T-cell (primary cell): ENCODE data around the gene DYDC2. TPM values are rescaled to one million over a fixed set of nuclear protein-coding genes. Genes with fewer than 3 reads are reported as not detected.

Experiments
- ATAC-seq, 4 experiments: fragments of 200-7000 bp in 3 of 4; fragments of 150-1000 bp in 1 of 4; cut with Tn5 transposase; replicated peaks in 1 of 4; 1 replicate in 3 of 4; 2 replicates in 1 of 4; pipeline ENCODE4 v1.10.0; 2021; ENCODE audit warnings: moderate library complexity in 3 of 4, mild to moderate bottlenecking in 2 of 4, moderate number of reproducible peaks in 1 of 4
- CTCF ChIA-PET, 2 donors: fragments of 300-600 bp; sonication (Branson Sonifier 250); formaldehyde crosslinking; loops; one replicate each; lab custom pipeline; 2022; ENCODE audit warnings: antibody characterized with exemption in 2 of 2; lab: Charles Lee
- POLR2A ChIA-PET, 2 donors: fragments of 300-600 bp; sonication (Branson Sonifier 250); formaldehyde crosslinking; loops; one replicate each; lab custom pipeline; 2022; ENCODE audit warnings: antibody characterized with exemption in 2 of 2; lab: Charles Lee
- DNase-seq, 35 experiments: peaks; one replicate each; pipeline versions ENCODE4 v3.0.0 to v3.0.0-alpha.2; 2013 to 2023
- H3K27ac ChIP-seq: one replicate; pipeline ENCODE4 v1.5.1; 2013; ENCODE audit warnings: low read length
- H3K27me3 ChIP-seq, 2 experiments: replicated peaks in 1 of 2; 1 replicate in 1 of 2; 2 replicates in 1 of 2; pipeline versions ENCODE4 v1.6.1 to v1.7.0; 2013; ENCODE audit warnings: low read length in 1 of 2, mixed read lengths in 1 of 2; ENCODE audit not compliant: control insufficient read depth in 2 of 2, insufficient read depth in 2 of 2; ENCODE audit errors: extremely low read depth in 1 of 2
- H3K36me3 ChIP-seq, 2 donors: 1 replicate in 1 of 2; 2 replicates in 1 of 2; pipeline versions ENCODE4 v1.6.1 to v1.7.0; 2013; ENCODE audit warnings: low read length in 1 of 2; ENCODE audit not compliant: control insufficient read depth in 2 of 2, insufficient read depth in 1 of 2; ENCODE audit errors: extremely low read depth in 1 of 2
- H3K4me1 ChIP-seq, 2 experiments: 1 replicate in 1 of 2; 2 replicates in 1 of 2; pipeline versions ENCODE4 v1.6.1 to v1.7.0; 2013; ENCODE audit warnings: low read length in 2 of 2, mixed read lengths in 1 of 2; ENCODE audit not compliant: insufficient read depth in 2 of 2, control insufficient read depth in 1 of 2; ENCODE audit errors: extremely low read depth in 1 of 2
- H3K4me3 ChIP-seq, 2 donors: 1 replicate in 1 of 2; 2 replicates in 1 of 2; pipeline versions ENCODE4 v1.5.1 to v1.7.0; 2013; ENCODE audit warnings: mild to moderate bottlenecking in 2 of 2, low read length in 1 of 2, moderate library complexity in 1 of 2; ENCODE audit not compliant: control insufficient read depth in 1 of 2; ENCODE audit errors: extremely low read depth in 1 of 2
- H3K9me3 ChIP-seq: 2 replicates; pipeline ENCODE4 v1.7.0; 2013
- H3K27ac Mint-ChIP-seq, 2 donors: one replicate each; pipeline ENCODE4 v1.8.0; 2020 to 2021; ENCODE audit warnings: mild to moderate bottlenecking in 2 of 2, mixed read lengths in 2 of 2
- H3K27me3 Mint-ChIP-seq, 2 donors: one replicate each; pipeline ENCODE4 v1.8.0; 2021 to 2022; ENCODE audit warnings: mixed read lengths in 2 of 2
- H3K36me3 Mint-ChIP-seq: one replicate; pipeline ENCODE4 v1.8.0; 2021; ENCODE audit warnings: mixed read lengths
- H3K4me1 Mint-ChIP-seq, 3 donors: one replicate each; pipeline ENCODE4 v1.8.0; 2020 to 2022; ENCODE audit warnings: mixed read lengths in 3 of 3, mild to moderate bottlenecking in 1 of 3
- H3K4me3 Mint-ChIP-seq, 3 donors: one replicate each; pipeline ENCODE4 v1.8.0; 2020 to 2022; ENCODE audit warnings: mild to moderate bottlenecking in 3 of 3, mixed read lengths in 3 of 3, moderate library complexity in 3 of 3
- H3K9me3 Mint-ChIP-seq, 3 donors: one replicate each; pipeline ENCODE4 v1.8.0; 2020 to 2022; ENCODE audit warnings: mixed read lengths in 3 of 3
- WGBS: methylation state at CpG from one replicate; pipeline ENCODE4 v1.1.5; 2013; ENCODE audit warnings: missing lambda C conversion rate; ENCODE audit not compliant: insufficient coverage; 5-methylcytosine and 5-hydroxymethylcytosine counted together
- total RNA-seq, 35 experiments: library from RNA in 6 of 35; stranded (reverse) in 6 of 35; fragments of 120-200 nt in 1 of 35; gene quantifications; one replicate each; pipeline versions ENCODE4 v1.2.1 to v1.2.4 and lab custom pipeline; 2013 to 2026

Gene DYDC2
- total RNA-seq, 5 donors from 2014 or later (not counting 1 experiment from before 2014, with no cell fraction given) = not detected

- ATAC-seq (no peak), DNase-seq (no peak)
- H3K4me1 Mint-ChIP-seq = no peaks in the 10 kb centered on the region
- Histone ChIP-seq H3K27ac (no peak overlapping the region), H3K9me3 (no peaks in the 10 kb centered on the region), H3K4me1 (no peaks in the 10 kb centered on the region), H3K36me3 (no peaks in the 10 kb centered on the region), H3K4me3 (no peak overlapping the region), H3K27me3 (peaks cover 0 to 13% of the 10 kb centered on the region in 2 experiments)
- no peak overlapping the region for H3K27ac Mint-ChIP-seq
- WGBS = 100% methylated on average over 1 of the region's 2 CpGs
- H3K4me3 Mint-ChIP-seq = no peak overlapping the region
- peaks cover 0 to 6% of the 10 kb centered on the region in 2 donors for H3K27me3 Mint-ChIP-seq
- CTCF ChIA-PET = interaction anchor here in 1 of 2 donors (0.7 kb wide), 3 partner anchors 14 to 540 kb away, joined by 3 to 4 read pairs (median 4); partner anchors contain the start of gene PRXL2A
- H3K36me3 Mint-ChIP-seq = no peaks in the 10 kb centered on the region
- POLR2A ChIA-PET = no interaction called here
- no peaks in the 10 kb centered on the region for H3K9me3 Mint-ChIP-seq
These were observed 37.9 kb downstream of the DYDC2 start for GRCh38 chr10:80394358-80394916.

GRCh38 chr10:80397014-80397413 lies 40.4 kb downstream of the DYDC2 start:
- POLR2A ChIA-PET = interaction anchor here in 1 of 2 donors (0.6 kb wide), 1 partner anchor 152 kb away, joined by 4 read pairs; no protein-coding TSS in a partner anchor
- H3K4me3 Mint-ChIP-seq = no peak overlapping the region

GRCh38 chr10:80400136-80400804 lies 43.7 kb downstream of the DYDC2 start:
- Mint-ChIP-seq H3K36me3 (no peaks in the 10 kb centered on the region), H3K9me3 (no peaks in the 10 kb centered on the region), H3K27me3 (peaks cover 0 to 2% of the 10 kb centered on the region in 2 donors), H3K4me1 (no peaks in the 10 kb centered on the region), H3K4me3 (no peak overlapping the region), H3K27ac (no peak overlapping the region)
- no peaks in the 10 kb centered on the region for H3K9me3 ChIP-seq
- DNase-seq = no peak
- ChIA-PET POLR2A (no interaction called here), CTCF (no interaction called here)
- ATAC-seq = no peak
- H3K36me3 ChIP-seq = no peaks in the 10 kb centered on the region
- H3K4me3 ChIP-seq = no peak overlapping the region
- H3K27ac ChIP-seq = no peak overlapping the region
- 65% methylated on average over 7 of the region's 8 CpGs for WGBS
- H3K27me3 ChIP-seq = peaks cover 0 to 4% of the 10 kb centered on the region in 2 experiments
- H3K4me1 ChIP-seq = no peaks in the 10 kb centered on the region

More at GRCh38 chr10:80397014-80397413, 40.4 kb downstream of the DYDC2 start:
- Mint-ChIP-seq H3K4me1 (no peaks in the 10 kb centered on the region), H3K27me3 (peaks cover 0 to 6% of the 10 kb centered on the region in 2 donors), H3K27ac (no peak overlapping the region), H3K36me3 (no peaks in the 10 kb centered on the region), H3K9me3 (no peaks in the 10 kb centered on the region)
- CTCF ChIA-PET = interaction anchor here (0.5 to 1.1 kb wide), 2 partner anchors 108 to 195 kb away, joined by 3 read pairs; no protein-coding TSS in a partner anchor
- Histone ChIP-seq H3K36me3 (no peaks in the 10 kb centered on the region), H3K27me3 (peaks cover 0 to 9% of the 10 kb centered on the region in 2 experiments), H3K4me1 (no peaks in the 10 kb centered on the region), H3K4me3 (no peak overlapping the region), H3K9me3 (no peaks in the 10 kb centered on the region), H3K27ac (no peak overlapping the region)
- 78% methylated on average over 1 of the region's 2 CpGs for WGBS
- DNase-seq = no peak
- ATAC-seq = no peak

- no peaks in the 10 kb centered on the region for H3K9me3 Mint-ChIP-seq
- Histone ChIP-seq H3K36me3 (no peaks in the 10 kb centered on the region), H3K9me3 (no peaks in the 10 kb centered on the region), H3K4me1 (peaks cover 0 to 19% of the 10 kb centered on the region in 2 experiments), H3K4me3 (no peak overlapping the region), H3K27me3 (peaks cover 0 to 23% of the 10 kb centered on the region in 2 experiments), H3K27ac (no peak overlapping the region)
- no peak for ATAC-seq
- H3K4me3 Mint-ChIP-seq = no peak overlapping the region
- ChIA-PET POLR2A (no interaction called here), CTCF (interaction anchor here in 1 of 2 donors (1.3 kb wide), 1 partner anchor 39 kb away, joined by 3 read pairs; no protein-coding TSS in a partner anchor)
- WGBS = 43% methylated on average over 1 of the region's 1 CpG
- H3K27ac Mint-ChIP-seq = no peak overlapping the region
- DNase-seq = no peak
- no peaks in the 10 kb centered on the region for H3K36me3 Mint-ChIP-seq
- peaks cover 0 to 7% of the 10 kb centered on the region in 2 donors for H3K27me3 Mint-ChIP-seq
- H3K4me1 Mint-ChIP-seq = peaks cover 15 to 16% (median 15%) of the 10 kb centered on the region in 3 donors
These were observed 48.5 kb downstream of the DYDC2 start for GRCh38 chr10:80405035-80405434.

- 69% methylated on average over 3 of the region's 4 CpGs for WGBS
- no peak overlapping the region for H3K4me3 ChIP-seq
- H3K27ac Mint-ChIP-seq = peak overlapping the region in 1 of 2 donors; percentile 1
- H3K36me3 Mint-ChIP-seq = no peaks in the 10 kb centered on the region
- peaks cover 0 to 7% of the 10 kb centered on the region in 2 donors for H3K27me3 Mint-ChIP-seq
- H3K9me3 Mint-ChIP-seq = no peaks in the 10 kb centered on the region
- ChIA-PET POLR2A (no interaction called here), CTCF (interaction anchor here in 1 of 2 donors (0.6 to 1.3 kb wide), 2 partner anchors 39 to 95 kb away, joined by 3 read pairs; no protein-coding TSS in a partner anchor)
- peaks cover 0 to 19% of the 10 kb centered on the region in 2 experiments for H3K4me1 ChIP-seq
- no peaks in the 10 kb centered on the region for H3K9me3 ChIP-seq
- DNase-seq (no peak), ATAC-seq (no peak)
- H3K4me3 Mint-ChIP-seq = no peak overlapping the region
- H3K4me1 Mint-ChIP-seq = peaks cover 15 to 19% (median 17%) of the 10 kb centered on the region in 3 donors
- H3K27ac ChIP-seq = no peak overlapping the region
- no peaks in the 10 kb centered on the region for H3K36me3 ChIP-seq
- H3K27me3 ChIP-seq = peaks cover 0 to 26% of the 10 kb centered on the region in 2 experiments
These were observed 49.0 kb downstream of the DYDC2 start for GRCh38 chr10:80405626-80406025.

GRCh38 chr10:80406204-80406603 lies 49.6 kb downstream of the DYDC2 start:
- Mint-ChIP-seq H3K4me1 (peaks cover 15 to 22% (median 21%) of the 10 kb centered on the region in 3 donors), H3K27me3 (peaks cover 0 to 7% of the 10 kb centered on the region in 2 donors), H3K9me3 (no peaks in the 10 kb centered on the region), H3K36me3 (no peaks in the 10 kb centered on the region), H3K27ac (no peak overlapping the region), H3K4me3 (no peak overlapping the region)
- H3K27me3 ChIP-seq = peaks cover 0 to 26% of the 10 kb centered on the region in 2 experiments
- H3K9me3 ChIP-seq = no peaks in the 10 kb centered on the region
- DNase-seq (no peak), ATAC-seq (no peak)
- ChIA-PET CTCF (interaction anchor here in 1 of 2 donors (0.6 kb wide), 1 partner anchor 95 kb away, joined by 3 read pairs; no protein-coding TSS in a partner anchor), POLR2A (interaction anchor here in 1 of 2 donors (0.6 kb wide), 1 partner anchor 54 kb away, joined by 3 read pairs; no protein-coding TSS in a partner anchor)
- no peak overlapping the region for H3K27ac ChIP-seq
- H3K36me3 ChIP-seq = no peaks in the 10 kb centered on the region
- H3K4me1 ChIP-seq = peaks cover 0 to 19% of the 10 kb centered on the region in 2 experiments
- WGBS = no CpG with 5 or more reads among the region's 4 CpGs
- no peak overlapping the region for H3K4me3 ChIP-seq
